Small intestine (tissue), 7 donors: ENCODE data around the gene RALA. TPM values are rescaled to one million over a fixed set of nuclear protein-coding genes. Genes with fewer than 3 reads are reported as not detected.

Experiments used
- DNase-seq, 2 donors: peaks; one replicate each; pipeline versions ENCODE4 v3.0.0 to v3.0.0-alpha.2; 2013
- FAIRE-seq: peaks from 2 replicates; lab custom pipeline; 2012; peaks lifted over from hg19 to GRCh38; lab: Jason Lieb, UNC
- H3K27ac ChIP-seq, 3 donors: one replicate each; pipeline ENCODE4 v1.5.1; 2013; ENCODE audit warnings: low read length in 2 of 3, mild to moderate bottlenecking in 2 of 3, control low read depth in 1 of 3, inconsistent platforms in 1 of 3, low read depth in 1 of 3, moderate library complexity in 1 of 3
- H3K27me3 ChIP-seq, 3 donors: one replicate each; pipeline ENCODE4 v1.6.1; 2013; ENCODE audit warnings: low read length in 3 of 3, inconsistent platforms in 1 of 3; ENCODE audit not compliant: control insufficient read depth in 3 of 3, insufficient read depth in 3 of 3
- H3K36me3 ChIP-seq, 3 donors: one replicate each; pipeline ENCODE4 v1.6.1; 2013; ENCODE audit warnings: low read length in 3 of 3, inconsistent platforms in 1 of 3, low read depth in 1 of 3, mild to moderate bottlenecking in 1 of 3, moderate library complexity in 1 of 3; ENCODE audit not compliant: control insufficient read depth in 3 of 3, insufficient read depth in 2 of 3
- H3K4me1 ChIP-seq, 3 donors: one replicate each; pipeline ENCODE4 v1.6.1; 2013; ENCODE audit warnings: low read length in 2 of 3, inconsistent platforms in 1 of 3, low read depth in 1 of 3, mild to moderate bottlenecking in 1 of 3, moderate library complexity in 1 of 3; ENCODE audit not compliant: control insufficient read depth in 3 of 3, insufficient read depth in 2 of 3
- H3K4me3 ChIP-seq, 3 donors: one replicate each; pipeline ENCODE4 v1.5.1; 2013; ENCODE audit warnings: low read length in 3 of 3, control low read depth in 1 of 3, inconsistent platforms in 1 of 3, low read depth in 1 of 3, mild to moderate bottlenecking in 1 of 3, moderate library complexity in 1 of 3
- H3K9me3 ChIP-seq, 2 donors: one replicate each; pipeline ENCODE4 v1.6.1; 2013; ENCODE audit warnings: low read depth in 1 of 2, low read length in 1 of 2; ENCODE audit not compliant: control insufficient read depth in 2 of 2, insufficient read depth in 1 of 2
- WGBS, 3 donors: extraction: QIAGEN DNeasy Blood & Tissue Kit; methylation state at CpG; one replicate each; pipeline ENCODE4 v1.1.7; 2013; 5-methylcytosine and 5-hydroxymethylcytosine counted together
- polyA plus RNA-seq, 4 donors: library from polyadenylated mRNA; stranded (reverse) in 3 of 4; unstranded in 1 of 4; fragments of 200-250 nt in 3 of 4; fragments of 120-200 nt in 1 of 4; gene quantifications; one replicate each; pipeline versions ENCODE4 v1.2.1 to v1.2.3, GENCODE V29; 2013
- donor health status: healthy with polysubstance abuse.
- donor health status: control.
- donor health status: control.
- donor health status: Bipolar disorder and iron deficiency.
- donor health status: healthy.

Gene RALA
- polyA plus RNA-seq, 4 donors: 37.3 to 57.7 (median 49.7) TPM

DNA sequence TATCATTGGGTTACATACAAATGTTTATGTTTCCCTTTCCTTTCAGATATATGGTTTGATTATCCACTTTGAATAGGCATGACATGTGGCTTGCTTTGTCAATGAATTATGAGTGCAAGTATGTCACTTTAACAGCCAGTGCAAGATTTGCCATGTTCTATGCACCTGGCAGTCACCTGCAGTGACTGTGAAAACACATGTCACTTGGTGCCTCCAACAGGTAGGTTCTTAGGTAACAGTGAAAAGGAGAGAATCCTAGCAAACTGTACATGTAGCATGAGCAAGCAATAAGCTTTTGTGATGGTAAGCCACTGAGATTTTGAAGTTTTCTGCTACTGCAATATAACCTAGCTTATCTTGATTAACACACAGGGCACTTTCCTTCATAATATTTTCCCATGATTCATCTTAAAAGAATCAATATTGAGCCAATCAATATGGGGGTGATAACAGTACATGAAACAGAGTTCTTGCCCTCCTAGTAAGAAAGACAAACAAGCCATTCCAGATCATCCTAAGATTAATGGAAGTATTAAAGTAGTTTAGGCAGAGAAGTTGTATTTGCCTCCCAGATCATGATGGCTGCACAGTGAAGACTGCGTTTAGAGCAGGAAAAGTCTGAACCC lies 7.9 kb upstream of the RALA start:
- FAIRE-seq: no peak
- no peak overlapping the region for H3K4me3 ChIP-seq
- no peaks in the 10 kb centered on the region for H3K9me3 ChIP-seq
- H3K4me1 ChIP-seq: peaks cover 0 to 2% (median 0%) of the 10 kb centered on the region in 3 donors
- no peaks in the 10 kb centered on the region for H3K36me3 ChIP-seq
- 25 to 53% (median 30%) methylated on average over 1 of the region's 1 CpG for WGBS, 3 donors
- DNase-seq: peak; percentile 13 to 26
- H3K27me3 ChIP-seq: no peaks in the 10 kb centered on the region
- H3K27ac ChIP-seq: no peak overlapping the region

DNA sequence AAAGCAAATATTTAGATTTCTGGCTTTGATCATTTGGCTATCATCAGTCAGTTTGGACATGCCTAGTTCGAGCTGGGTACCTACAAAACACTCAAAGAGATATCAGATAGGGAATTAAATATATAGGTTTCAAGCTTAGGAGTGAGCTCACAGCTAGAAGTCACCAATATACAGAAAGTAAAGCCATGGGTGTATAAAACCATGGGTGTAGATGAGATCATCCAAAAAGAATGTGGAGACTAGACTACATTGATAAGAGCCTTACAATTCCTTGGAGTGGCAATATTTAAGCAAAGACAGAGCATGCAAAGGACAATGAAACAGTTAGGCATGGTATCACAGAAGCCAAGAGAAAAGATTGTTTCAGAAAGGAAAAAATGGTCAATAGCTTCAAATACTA lies 7.2 kb upstream of the RALA start:
- no peak for FAIRE-seq
- WGBS, 3 donors: 8 to 18% (median 15%) methylated on average over 1 of the region's 1 CpG
- H3K36me3 ChIP-seq: no peaks in the 10 kb centered on the region
- peaks cover 0 to 2% (median 0%) of the 10 kb centered on the region in 3 donors for H3K4me1 ChIP-seq
- H3K9me3 ChIP-seq: no peaks in the 10 kb centered on the region
- no peak overlapping the region for H3K27ac ChIP-seq
- no peak for DNase-seq
- H3K4me3 ChIP-seq: no peak overlapping the region
- H3K27me3 ChIP-seq: no peaks in the 10 kb centered on the region

DNA sequence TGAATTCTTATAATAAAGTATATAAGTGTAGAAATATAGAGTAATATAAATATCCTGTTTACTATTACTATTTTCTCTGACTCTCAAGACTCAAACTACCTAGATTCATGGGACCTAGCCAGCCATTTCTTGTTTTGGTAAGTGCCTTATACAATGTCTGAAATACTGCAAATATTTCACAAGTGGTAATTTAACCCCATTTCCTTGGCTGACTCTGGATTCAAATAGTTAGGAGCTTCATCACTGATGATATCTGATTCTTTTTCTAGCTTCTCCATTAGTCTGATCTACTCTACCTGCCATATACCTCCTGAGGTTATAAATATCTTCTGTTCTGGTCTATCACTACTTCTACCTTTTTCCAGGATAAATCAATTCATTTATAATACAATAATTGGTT lies 6.4 kb upstream of the RALA start:
- no peak overlapping the region for H3K27ac ChIP-seq
- H3K9me3 ChIP-seq: no peaks in the 10 kb centered on the region
- H3K36me3 ChIP-seq: no peaks in the 10 kb centered on the region
- H3K27me3 ChIP-seq: no peaks in the 10 kb centered on the region
- FAIRE-seq (no peak), DNase-seq (no peak)
- no peak overlapping the region for H3K4me3 ChIP-seq
- H3K4me1 ChIP-seq: peaks cover 0 to 2% (median 0%) of the 10 kb centered on the region in 3 donors

DNA sequence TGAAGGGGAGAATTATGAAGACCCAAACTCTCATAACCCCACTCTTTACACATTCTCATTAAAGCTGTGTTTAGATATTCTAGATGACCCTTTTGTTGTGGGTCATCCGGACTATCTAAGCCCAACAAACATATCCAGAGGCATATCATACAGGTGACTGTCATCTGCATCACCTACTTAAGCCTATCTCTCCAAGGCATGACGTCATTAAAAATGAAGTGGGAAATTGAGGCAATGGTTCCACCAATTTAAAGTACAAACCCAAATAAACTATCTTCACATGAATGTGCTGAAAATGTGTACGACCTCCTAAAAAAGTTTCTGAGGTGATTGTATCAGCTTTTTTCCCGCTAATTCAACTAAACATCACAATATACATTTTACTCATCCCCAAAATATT lies 4.5 kb upstream of the RALA start:
- DNase-seq: no peak

DNA sequence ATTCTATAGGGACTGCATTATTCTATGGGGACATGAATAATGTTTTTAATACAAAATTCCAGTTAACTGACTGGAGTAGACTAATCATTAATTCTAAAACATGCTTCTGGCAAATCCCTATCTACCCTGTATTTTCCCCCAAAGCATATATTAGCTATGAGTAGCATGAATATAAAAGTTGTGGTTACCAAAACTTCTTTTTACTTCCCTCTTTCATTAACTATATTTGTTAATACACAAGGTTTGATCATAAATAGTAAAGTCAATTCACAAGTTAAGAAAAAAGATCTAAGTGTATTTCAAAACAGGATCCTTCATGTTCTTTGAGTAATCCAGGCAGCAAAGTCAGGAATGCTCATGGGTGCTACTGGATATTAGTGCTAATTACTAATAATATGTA lies 2.9 kb upstream of the RALA start:
- Histone ChIP-seq H3K9me3 (no peaks in the 10 kb centered on the region), H3K27me3 (no peaks in the 10 kb centered on the region), H3K4me1 (peaks cover 2 to 11% (median 9%) of the 10 kb centered on the region in 3 donors), H3K4me3 (no peak overlapping the region), H3K27ac (no peak overlapping the region), H3K36me3 (no peaks in the 10 kb centered on the region)
- FAIRE-seq (no peak), DNase-seq (no peak)

More for the DNA sequence above, 4.5 kb upstream of the RALA start:
- H3K9me3 ChIP-seq: no peaks in the 10 kb centered on the region
- H3K4me3 ChIP-seq: no peak overlapping the region
- H3K27ac ChIP-seq: no peak overlapping the region
- H3K27me3 ChIP-seq: no peaks in the 10 kb centered on the region
- peaks cover 2 to 5% (median 5%) of the 10 kb centered on the region in 3 donors for H3K4me1 ChIP-seq
- WGBS, 3 donors: 83 to 87% (median 85%) methylated on average over 4 of the region's 4 CpGs
- no peak for FAIRE-seq
- H3K36me3 ChIP-seq: no peaks in the 10 kb centered on the region

DNA sequence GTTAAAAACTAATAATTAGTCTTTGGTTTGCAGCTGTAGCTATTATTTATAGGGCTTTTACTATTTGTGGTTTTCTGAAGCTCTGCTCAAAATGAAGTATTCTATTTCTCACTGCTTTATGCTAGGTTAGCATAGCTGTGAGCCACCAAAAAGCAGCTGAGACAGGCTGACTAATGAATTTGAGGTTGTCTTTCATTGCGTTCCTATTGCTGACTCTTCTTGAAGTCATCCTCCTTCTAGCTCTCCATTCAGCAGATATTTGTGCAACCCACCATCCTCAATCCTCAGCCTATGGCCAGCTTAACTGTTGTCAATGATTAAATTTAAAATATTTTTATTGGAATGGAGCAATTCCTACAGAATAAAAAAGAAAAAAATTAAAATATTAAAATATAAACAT lies 2.1 kb upstream of the RALA start:
- 78 to 92% (median 88%) methylated on average over 1 of the region's 1 CpG for WGBS, 3 donors
- no peak for FAIRE-seq
- no peak overlapping the region for H3K4me3 ChIP-seq
- no peak overlapping the region for H3K27ac ChIP-seq
- H3K9me3 ChIP-seq: no peaks in the 10 kb centered on the region
- peaks cover 5 to 12% (median 6%) of the 10 kb centered on the region in 3 donors for H3K4me1 ChIP-seq
- no peaks in the 10 kb centered on the region for H3K27me3 ChIP-seq
- DNase-seq: no peak
- no peaks in the 10 kb centered on the region for H3K36me3 ChIP-seq

DNA sequence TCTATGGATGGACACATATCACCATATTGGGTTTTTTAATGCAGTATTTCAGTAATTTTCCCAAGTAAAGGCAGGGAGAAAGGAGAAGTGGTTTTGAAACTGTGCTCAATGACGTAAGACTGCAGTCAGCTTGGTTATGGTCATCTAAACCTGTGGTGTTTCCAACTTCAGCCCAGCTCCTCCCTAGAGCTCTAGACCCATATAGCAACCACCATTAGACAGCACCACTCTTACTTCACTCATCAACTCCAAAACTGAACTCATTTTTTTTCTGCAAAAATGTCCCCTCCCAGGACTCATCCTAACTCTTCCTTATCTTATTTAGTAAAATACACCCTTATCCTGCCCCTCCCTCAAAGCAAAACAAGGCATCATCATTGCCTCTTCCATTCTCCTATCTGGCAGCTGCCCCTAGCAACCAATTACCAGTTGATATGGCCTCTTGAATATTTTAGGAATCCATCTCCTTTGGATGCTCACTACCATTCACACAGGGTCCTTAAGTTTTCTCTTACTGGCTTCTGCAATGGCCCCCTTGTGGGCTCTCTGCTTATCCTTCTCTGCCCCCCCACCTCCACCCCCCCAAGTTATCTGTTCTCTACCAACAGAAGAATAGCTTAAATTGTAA lies 1.5 kb upstream of the RALA start:
- H3K4me3 ChIP-seq: no peak overlapping the region
- DNase-seq (no peak), FAIRE-seq (no peak)
- no peak overlapping the region for H3K27ac ChIP-seq
- no peaks in the 10 kb centered on the region for H3K9me3 ChIP-seq
- no peaks in the 10 kb centered on the region for H3K27me3 ChIP-seq
- peaks cover 6 to 14% (median 7%) of the 10 kb centered on the region in 3 donors for H3K4me1 ChIP-seq
- WGBS, 3 donors: 67 to 95% (median 91%) methylated on average over 1 of the region's 1 CpG
- H3K36me3 ChIP-seq: no peaks in the 10 kb centered on the region

DNA sequence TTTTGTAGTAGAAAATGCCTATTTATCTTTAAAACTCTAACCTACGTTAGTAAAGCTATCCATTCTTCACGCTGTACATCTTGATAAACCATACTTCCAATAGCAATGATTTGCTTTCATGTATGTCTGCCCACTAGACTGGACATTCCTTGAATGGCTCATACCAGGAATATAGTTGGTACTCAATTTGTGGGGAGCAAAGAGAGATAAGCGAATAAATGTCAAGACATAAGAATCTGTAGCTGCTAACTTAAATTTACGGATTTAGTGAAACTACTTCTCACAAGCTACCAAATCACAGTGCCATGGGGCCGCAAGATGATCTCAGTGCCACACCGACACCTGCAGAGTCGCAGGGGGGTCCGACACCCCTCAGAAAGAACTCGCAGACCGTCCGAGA lies 763 bp upstream of the RALA start:
- no peak for DNase-seq
- H3K36me3 ChIP-seq: no peaks in the 10 kb centered on the region
- H3K27ac ChIP-seq: peak overlapping the region; percentile 78 to 96 (median 93)
- peaks cover 7 to 14% (median 11%) of the 10 kb centered on the region in 3 donors for H3K4me1 ChIP-seq
- peak overlapping the region; percentile 83 to 88 (median 87) for H3K4me3 ChIP-seq
- FAIRE-seq: no peak
- H3K9me3 ChIP-seq: no peaks in the 10 kb centered on the region
- WGBS, 3 donors: 29 to 42% (median 31%) methylated on average over 11 of the region's 11 CpGs
- H3K27me3 ChIP-seq: no peaks in the 10 kb centered on the region
